ENCODE measurements around the gene RBM4B.

Gene RBM4B

GRCh38 chr11:66705587-66706335 lies 28.1 kb upstream of the RBM4B start:
- no peak for DNase-seq

- DNase-seq = no peak
Observed at GRCh38 chr11:66704659-66705360, 27.1 kb upstream of the RBM4B start.

DNA sequence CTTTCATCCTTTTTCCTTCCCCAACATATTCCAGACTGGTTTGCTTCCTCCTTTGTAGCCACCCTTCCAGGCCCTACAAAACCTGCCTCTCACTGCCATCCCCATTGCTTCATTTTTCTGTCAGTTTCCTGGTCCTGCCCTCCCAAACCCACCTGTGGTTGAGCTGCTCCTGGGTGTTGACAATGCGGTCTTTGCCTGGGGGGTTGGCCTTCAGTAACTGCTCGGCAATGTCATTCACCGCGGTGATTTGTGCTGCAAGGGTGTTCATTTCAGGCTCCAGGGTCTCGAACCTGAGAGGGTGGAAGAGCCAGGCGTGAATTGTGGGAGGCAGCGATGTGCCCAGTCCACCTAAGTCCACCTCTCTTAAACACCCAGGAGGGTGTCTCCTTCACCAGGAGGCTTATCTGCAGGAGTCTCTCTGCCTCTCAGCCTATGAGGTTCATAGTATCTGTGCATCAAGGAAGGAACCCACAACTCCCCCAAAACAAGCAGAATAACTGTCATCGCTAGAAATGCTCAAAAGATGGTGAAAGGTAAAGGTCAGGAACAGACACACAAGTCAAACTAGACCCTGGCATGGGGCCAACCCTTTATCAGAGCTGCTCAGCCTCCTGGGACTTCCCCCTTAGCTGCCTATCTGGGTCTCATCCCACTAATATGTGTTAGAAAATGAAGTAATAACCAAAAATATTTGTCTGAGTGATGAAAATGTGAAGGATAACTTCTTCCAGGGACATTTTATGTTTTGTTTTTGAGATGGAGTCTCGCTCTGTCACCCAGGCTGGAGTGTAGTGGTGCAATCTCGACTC lies 23.9 kb upstream of the RBM4B start:
- DNase-seq = peak; percentile 97

DNA sequence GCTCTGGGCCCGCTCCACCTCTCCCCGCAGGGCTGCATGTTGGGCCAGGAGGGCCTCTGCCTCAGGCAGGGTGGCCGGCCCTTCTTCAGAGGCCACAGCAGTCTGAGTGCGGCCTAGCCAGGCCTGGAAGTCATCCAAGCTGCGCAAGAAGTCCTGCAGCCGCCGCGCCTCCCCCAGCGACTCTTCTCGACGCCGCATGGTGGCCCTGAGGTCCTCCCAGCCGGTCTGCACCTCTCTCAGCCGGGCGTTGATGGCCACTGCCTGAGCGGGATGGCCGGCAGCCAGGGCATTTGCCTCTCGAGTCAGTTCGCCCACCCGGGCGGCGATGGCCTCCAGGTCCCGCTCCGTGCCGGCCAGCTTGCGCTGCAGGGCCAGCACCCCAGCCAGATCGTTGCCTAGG lies 23.1 kb upstream of the RBM4B start:
- DNase-seq = no peak

- no peak for DNase-seq
Observed at GRCh38 chr11:66700337-66700736, 22.6 kb upstream of the RBM4B start.

GRCh38 chr11:66698491-66698890 lies 20.8 kb upstream of the RBM4B start:
- no peak for DNase-seq

DNA sequence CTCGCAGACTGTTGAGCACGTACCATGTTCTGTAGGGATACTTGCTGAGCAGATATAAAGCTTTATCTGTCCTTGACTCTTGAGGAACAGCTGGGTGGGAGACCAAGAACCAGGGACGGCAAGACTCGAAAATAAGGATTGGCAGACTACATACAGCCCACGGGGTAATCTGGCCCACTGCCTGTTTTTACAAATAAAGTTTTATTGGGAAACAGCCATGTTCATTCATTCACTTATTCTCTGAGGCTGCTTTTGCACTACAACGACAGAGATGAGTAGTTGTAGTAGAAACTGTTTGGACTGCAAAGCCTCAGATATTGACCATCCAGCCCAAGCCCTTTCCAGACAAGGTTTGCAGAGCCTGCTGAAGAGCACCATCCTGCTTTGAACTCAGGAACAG lies 20.3 kb upstream of the RBM4B start:
- DNase-seq = no peak

GRCh38 chr11:66696146-66696545 lies 18.5 kb upstream of the RBM4B start:
- DNase-seq = no peak

DNA sequence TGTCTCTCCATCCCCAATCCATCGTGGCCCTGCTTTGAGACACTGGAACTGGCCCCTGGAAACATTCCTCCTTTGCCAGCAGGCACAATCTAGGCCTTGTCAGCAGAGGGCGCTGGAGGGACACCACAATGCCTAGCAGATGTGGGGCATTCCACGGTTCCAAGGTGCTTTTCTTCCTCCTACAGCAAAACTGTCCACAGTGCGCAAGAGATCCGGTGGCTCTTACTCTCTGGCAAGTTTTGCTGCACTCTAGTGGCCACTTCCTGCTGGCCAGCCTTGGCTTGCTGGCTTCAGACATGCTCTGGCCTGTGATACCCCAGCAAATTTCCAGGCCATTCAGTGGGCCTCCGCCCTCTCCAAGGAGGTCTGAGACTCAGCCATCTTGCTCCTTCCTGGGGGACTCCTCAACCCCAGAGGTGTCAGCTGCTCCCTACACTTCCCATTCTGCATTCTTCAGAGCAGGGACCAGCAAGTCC lies 17.1 kb upstream of the RBM4B start:
- peak; percentile 93 for DNase-seq

DNA sequence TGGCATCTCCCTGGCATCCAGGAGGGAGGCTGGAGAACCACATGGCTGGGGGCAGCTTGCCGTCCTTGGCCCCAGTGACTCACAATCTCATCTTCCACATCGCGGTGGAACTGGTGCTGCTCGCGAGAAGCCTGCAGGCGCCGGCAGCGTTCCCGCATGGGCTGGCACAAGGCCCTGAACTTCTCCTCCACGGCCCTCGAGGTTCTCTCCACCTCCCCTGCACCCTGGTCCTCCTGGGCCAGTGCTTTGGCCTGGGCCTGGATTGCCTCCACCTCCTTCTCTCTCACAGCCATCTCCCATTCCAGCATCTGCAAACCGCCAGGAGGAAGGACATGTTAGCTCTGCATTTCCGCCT lies 16.3 kb upstream of the RBM4B start:
- no peak for DNase-seq

GRCh38 chr11:66693356-66694055 lies 15.8 kb upstream of the RBM4B start:
- no peak for DNase-seq

GRCh38 chr11:66692871-66693331 lies 15.2 kb upstream of the RBM4B start:
- DNase-seq = no peak

DNA sequence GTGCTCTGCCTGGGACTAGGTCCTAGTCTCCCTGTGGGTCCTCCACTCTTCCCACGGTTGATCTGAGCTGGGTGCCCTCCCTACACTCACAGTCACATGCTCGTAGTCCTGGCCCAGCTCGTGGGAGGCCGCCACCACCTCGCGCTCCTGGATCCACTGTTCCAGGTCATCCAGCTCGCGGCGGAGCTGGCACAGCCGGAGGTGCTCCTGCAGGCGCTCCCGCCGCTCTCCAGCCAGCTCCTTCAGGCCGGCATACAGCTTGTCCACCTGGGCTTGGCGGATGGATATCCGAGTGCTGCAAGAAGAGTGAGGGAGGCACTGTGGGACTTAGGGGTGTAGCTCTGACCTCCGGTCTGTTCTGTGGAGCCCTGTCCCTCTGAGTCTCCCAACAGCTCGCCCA lies 14.8 kb upstream of the RBM4B start:
- DNase-seq = no peak

GRCh38 chr11:66691311-66691980 lies 13.8 kb upstream of the RBM4B start:
- DNase-seq = no peak

DNA sequence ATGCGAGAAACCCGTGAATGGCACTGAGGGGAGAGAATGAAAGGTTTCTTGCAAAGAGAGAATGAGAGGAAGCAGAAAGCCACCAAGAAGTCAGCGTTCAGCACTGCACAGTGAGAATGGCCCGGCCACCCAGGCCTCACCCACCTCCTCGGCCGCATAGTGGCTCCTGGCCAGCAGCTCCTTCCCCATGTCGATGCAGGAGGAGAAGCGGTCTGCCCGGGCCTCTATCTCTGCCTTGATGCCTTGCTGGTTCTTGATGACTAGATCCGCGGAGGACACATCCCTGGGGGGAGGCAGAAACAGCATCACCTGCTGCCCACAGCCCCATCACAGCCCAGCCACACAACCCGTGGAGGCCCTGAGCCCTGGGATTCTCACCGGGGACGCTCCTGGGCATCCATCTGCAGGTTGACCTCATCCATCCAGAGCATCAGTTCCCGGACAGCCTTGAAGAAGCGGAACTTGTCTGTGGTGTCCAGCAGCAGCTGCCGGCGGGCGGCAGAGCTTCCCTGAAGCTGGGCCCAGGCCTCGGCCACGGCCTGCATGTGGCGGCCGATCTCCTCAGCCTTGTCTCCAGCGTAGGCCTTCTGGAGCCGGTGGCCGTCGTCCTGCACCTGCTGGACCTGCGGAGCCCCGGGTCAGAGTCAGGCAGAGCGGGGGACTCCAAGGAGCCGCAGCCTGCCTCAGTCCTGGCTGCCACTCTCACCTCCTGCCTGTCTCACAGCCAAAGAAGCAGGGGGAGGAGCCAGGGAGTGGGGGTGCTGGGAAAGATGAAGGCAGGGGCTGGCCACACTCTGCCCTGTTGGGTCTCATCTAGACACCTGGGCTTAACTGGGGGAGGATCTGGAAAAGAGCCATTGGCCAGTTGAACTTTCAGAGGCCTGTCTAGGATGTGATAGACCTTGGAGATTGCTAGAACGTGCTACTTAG lies 12.2 kb upstream of the RBM4B start:
- no peak for DNase-seq

DNA sequence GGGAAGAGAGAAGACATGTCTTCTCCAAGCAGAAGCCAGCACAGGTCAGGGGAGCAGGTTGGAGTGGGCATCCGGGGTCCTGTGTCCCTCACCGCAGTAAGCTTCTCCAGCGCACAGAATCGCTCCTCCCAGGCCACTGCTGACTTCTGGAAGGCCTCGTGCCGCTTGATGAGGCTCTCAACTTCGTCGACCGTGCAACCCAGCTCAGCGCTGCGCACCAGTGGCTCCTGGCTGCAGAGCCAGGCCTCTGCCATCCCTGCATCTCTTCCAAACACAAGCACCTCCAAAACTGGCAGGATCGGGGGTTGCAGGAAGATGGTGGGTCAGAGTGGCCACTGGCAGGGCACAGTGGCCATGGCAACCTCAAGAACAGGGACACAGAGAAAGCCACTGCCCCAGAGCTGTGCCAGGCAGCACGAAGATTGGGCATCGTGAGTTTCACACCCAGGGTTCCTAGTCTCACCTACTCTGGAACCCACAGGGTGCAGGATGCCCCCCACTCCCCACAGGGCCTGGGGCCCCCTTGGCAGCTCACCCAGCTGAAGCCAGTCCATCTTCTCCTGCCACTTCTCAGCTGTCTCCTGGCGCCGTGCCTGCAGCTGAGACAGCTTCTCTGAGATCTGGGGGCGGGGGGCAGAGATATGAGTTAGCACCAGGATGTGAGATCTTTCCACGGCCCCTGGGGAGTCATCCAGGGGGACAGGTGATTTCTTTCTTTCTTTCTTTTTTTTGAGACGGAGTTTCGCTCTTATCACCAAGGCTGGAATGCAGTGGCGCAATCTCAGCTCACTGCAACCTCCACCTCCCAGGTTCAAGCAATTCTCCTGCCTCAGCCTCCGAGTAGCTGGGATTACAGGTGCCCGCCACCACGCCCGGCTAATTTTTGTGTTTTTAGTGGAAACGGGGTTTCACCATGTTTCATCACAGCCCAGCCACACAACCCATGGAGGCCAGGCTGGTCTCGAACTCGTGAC lies 11.2 kb upstream of the RBM4B start:
- no peak for DNase-seq

GRCh38 chr11:66687831-66688281 lies 10.2 kb upstream of the RBM4B start:
- no peak for DNase-seq

DNA sequence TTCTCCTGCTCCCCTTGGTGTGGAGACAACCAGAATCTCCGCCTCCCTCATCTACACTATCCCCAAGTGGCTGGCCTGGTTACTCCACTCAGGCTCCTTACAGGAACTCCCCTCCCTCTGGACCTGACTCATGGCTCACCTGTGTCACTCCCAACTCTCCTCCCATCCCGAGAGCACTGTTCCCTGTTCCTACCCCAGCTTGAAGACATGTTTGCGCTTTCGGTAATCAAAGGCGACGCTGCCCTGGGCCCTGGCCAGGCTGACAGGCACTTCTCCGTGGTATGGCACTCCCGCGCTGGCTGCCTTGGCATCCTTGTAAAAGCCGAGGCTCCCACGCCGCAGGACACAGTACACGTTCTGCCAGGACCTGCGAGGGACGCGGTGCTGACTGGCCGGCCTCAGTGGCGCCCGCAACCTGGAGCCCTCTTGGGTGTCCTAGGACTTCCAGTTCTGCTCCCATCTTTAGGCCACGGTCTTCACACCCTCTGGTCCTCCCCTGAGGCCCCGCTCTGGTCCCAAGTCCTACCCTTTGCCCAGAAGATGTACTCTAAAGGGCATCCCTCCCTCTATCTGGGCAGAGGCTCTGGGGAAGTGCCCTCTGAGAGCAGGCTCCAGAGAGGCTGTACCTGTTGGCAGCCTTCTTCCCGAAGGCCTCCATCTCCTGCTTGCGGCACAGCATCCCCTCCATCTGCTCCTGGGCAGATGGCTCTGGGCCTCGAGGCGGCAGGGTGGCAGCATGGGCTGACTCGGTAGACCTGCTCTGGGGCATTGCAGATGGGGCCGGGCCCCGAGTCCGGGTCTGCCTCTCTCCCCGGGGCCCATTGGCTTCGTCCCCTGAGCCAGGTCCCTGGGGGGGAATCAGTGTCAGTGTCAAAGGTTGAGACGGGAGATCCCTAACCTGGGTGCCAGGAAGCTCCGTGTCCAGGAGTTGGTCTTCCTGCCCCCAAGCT lies 9.4 kb upstream of the RBM4B start:
- no peak for DNase-seq

Measured in hematopoietic multipotent progenitor cell treated with erythropoietin and hydrocortisone succinate and interleukin-3 and kit ligand, for 4 days (in vitro differentiated cells).